Lung (tissue), 12 donors: ENCODE data around the gene FOXRED2. TPM values are rescaled to one million over a fixed set of nuclear protein-coding genes. Genes with fewer than 3 reads are reported as not detected.
A peak's percentile ranks its signal among the peaks of the same experiment; 100 is the strongest.

Experiments used
- ATAC-seq: fragments of 200-7000 bp; cut with Tn5 transposase; one replicate; pipeline ENCODE4 v1.9.1; 2020; ENCODE audit warnings: moderate number of reproducible peaks; ENCODE audit not compliant: insufficient read depth, low FRiP score
- DNase-seq, 3 donors: peaks; one replicate each; pipeline ENCODE4 v3.0.0-alpha.2; 2013 to 2017
- H3K27ac ChIP-seq, 2 donors: one replicate each; pipeline ENCODE4 v1.5.1; 2013; ENCODE audit warnings: mild to moderate bottlenecking in 2 of 2, moderate library complexity in 2 of 2, control low read depth in 1 of 2, inconsistent platforms in 1 of 2, low read depth in 1 of 2, low read length in 1 of 2
- H3K27me3 ChIP-seq, 3 donors: one replicate each; pipeline ENCODE4 v1.5.1; 2013; ENCODE audit warnings: low read length in 2 of 3; ENCODE audit not compliant: control insufficient read depth in 3 of 3, insufficient read depth in 3 of 3
- H3K36me3 ChIP-seq, 4 donors: one replicate each; pipeline ENCODE4 v1.5.1; 2013; ENCODE audit warnings: low read length in 4 of 4, mild to moderate bottlenecking in 1 of 4, moderate library complexity in 1 of 4; ENCODE audit not compliant: control insufficient read depth in 4 of 4, insufficient read depth in 4 of 4
- H3K4me1 ChIP-seq, 5 donors: one replicate each; pipeline ENCODE4 v1.5.1; 2013; ENCODE audit warnings: low read length in 5 of 5, mild to moderate bottlenecking in 2 of 5, moderate library complexity in 1 of 5; ENCODE audit not compliant: control insufficient read depth in 5 of 5, insufficient read depth in 5 of 5
- H3K4me3 ChIP-seq: one replicate; pipeline ENCODE4 v1.5.1; 2013; ENCODE audit warnings: mild to moderate bottlenecking, control low read depth, moderate library complexity
- H3K9ac ChIP-seq, 2 donors: one replicate each; pipeline ENCODE4 v1.5.1; 2013; ENCODE audit warnings: low read length in 2 of 2, control low read depth in 1 of 2; ENCODE audit not compliant: insufficient read depth in 1 of 2
- H3K9me3 ChIP-seq, 4 donors: one replicate each; pipeline ENCODE4 v1.5.1; 2013; ENCODE audit warnings: low read length in 3 of 4, mild to moderate bottlenecking in 1 of 4, moderate library complexity in 1 of 4; ENCODE audit not compliant: control insufficient read depth in 4 of 4, insufficient read depth in 3 of 4
- CTCF ChIP-seq: IDR thresholded peaks from 2 replicates; pipeline ENCODE4 v1.5.1; 2012; ENCODE audit warnings: mild to moderate bottlenecking; ENCODE audit errors: control extremely low read depth, extremely low read depth
- WGBS, 2 donors: extraction: QIAGEN DNeasy Blood & Tissue Kit; methylation state at CpG; one replicate each; pipeline ENCODE4 v1.1.7; 2013; 5-methylcytosine and 5-hydroxymethylcytosine counted together
- polyA plus RNA-seq, 2 donors: library from polyadenylated mRNA; stranded (reverse); fragments of 200-250 nt; gene quantifications; one replicate each; pipeline ENCODE4 v1.2.1, GENCODE V29; 2013
- total RNA-seq, 2 donors: library from RNA; depleted of rRNA in 1 of 2; stranded (reverse); fragments of >200 nt in 1 of 2; gene quantifications; one replicate each; pipeline ENCODE4 v1.2.1, GENCODE V29; 2014 to 2021
- donor health status: control.
- donor health status: control.
- donor health status: Bipolar disorder and iron deficiency.
- donor health status: healthy.
- donor health status: DM: yes; HTN: yes; CAD: no.

Gene FOXRED2
- total and polyA plus RNA-seq, 4 donors, result 3.9 to 18.0 (median 7.8) TPM

- TF ChIP-seq CTCF, result no peak
- Histone ChIP-seq H3K4me1 (peaks cover 0 to 14% (median 6%) of the 10 kb centered on the region in 5 donors), H3K9ac (no peak overlapping the region), H3K27ac (peak overlapping the region in 1 of 2 donors; percentile 15), H3K9me3 (peaks cover 0 to 1% (median 0%) of the 10 kb centered on the region in 4 donors), H3K27me3 (no peaks in the 10 kb centered on the region), H3K36me3 (peaks cover 34 to 41% (median 39%) of the 10 kb centered on the region in 4 donors), H3K4me3 (no peak overlapping the region)
- WGBS, 2 donors, result 65 to 83% methylated on average over 3 of the region's 3 CpGs
- DNase-seq, result no peak
- no peak for ATAC-seq
These were observed 3.5 kb upstream of the FOXRED2 start for GRCh38 chr22:36510384-36510783.

- H3K27ac ChIP-seq, result peak overlapping the region in 1 of 2 donors; percentile 77
- no peak for ATAC-seq
- H3K9ac ChIP-seq, result peak overlapping the region in 1 of 2 donors; percentile 53
These were observed 724 bp upstream of the FOXRED2 start for GRCh38 chr22:36507518-36508010.

GRCh38 chr22:36505998-36506635, 723 bp downstream of the FOXRED2 start:
- ATAC-seq, result no peak
- H3K4me3 ChIP-seq, result no peak overlapping the region
- H3K9ac ChIP-seq, result no peak overlapping the region
- TF ChIP-seq CTCF, result no peak
- peaks cover 0 to 17% (median 6%) of the 10 kb centered on the region in 5 donors for H3K4me1 ChIP-seq
- no peak overlapping the region for H3K27ac ChIP-seq
- 96% methylated on average over 48 to 60 of the region's 60 CpGs for WGBS, 2 donors
- H3K36me3 ChIP-seq, result peaks cover 4 to 13% (median 10%) of the 10 kb centered on the region in 4 donors
- no peaks in the 10 kb centered on the region for H3K27me3 ChIP-seq
- no peaks in the 10 kb centered on the region for H3K9me3 ChIP-seq
- DNase-seq, result no peak

More at GRCh38 chr22:36507518-36508010, 724 bp upstream of the FOXRED2 start:
- 81 to 87% methylated on average over 6 of the region's 6 CpGs for WGBS, 2 donors
- Histone ChIP-seq H3K27me3 (no peaks in the 10 kb centered on the region), H3K4me1 (peaks cover 0 to 17% (median 6%) of the 10 kb centered on the region in 5 donors), H3K4me3 (no peak overlapping the region), H3K9me3 (no peaks in the 10 kb centered on the region), H3K36me3 (peaks cover 16 to 25% (median 20%) of the 10 kb centered on the region in 4 donors)
- no peak for DNase-seq
- TF ChIP-seq CTCF, result no peak
